Measurements from ENCODE around the gene ZBED4.

DNA sequence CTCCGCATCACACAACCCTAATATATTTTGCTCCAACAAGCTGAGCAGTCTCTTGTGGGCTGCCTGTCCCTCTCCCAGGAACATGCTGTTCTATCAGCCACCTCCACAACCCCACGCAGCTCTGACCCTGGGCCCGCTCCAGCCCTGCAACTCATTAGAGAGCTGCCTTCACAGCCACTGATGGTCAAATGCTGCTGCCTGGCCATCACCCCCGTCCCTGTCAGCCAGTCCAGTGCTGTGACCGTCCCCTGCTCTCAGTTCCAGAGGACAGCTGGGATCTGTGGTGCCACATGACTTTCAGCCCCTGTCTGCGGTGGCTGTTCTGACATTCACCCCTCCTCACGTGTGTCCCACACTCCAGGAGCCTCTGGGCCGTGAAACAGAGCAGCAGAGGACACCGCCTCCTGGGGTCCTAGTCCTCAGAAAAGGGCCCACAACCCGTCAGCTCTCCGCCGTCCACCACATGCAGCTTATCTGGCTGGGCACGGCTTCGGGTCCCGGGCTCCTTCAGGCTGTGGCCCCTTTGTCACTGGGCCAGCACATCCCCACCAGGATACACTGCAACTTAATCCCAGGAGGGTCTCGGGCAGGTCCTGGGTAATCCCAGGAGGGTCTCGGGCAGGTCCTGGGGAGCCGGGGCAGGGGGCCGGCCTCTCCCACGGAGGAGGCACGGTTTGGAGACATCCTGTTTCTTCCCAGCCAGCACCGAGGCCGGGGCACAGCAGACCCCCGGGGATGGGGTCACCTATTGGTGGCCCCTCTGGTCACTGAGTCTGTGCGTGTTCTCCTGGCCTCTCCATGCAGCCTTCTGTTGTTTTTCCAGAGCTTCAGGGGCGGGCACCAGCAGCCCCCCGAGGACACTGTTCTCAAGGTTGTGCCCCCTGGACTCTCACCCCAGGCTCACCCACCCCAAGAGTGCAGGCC lies 79.9 kb downstream of the ZBED4 start:
- TF ChIP-seq, protein P1, sequence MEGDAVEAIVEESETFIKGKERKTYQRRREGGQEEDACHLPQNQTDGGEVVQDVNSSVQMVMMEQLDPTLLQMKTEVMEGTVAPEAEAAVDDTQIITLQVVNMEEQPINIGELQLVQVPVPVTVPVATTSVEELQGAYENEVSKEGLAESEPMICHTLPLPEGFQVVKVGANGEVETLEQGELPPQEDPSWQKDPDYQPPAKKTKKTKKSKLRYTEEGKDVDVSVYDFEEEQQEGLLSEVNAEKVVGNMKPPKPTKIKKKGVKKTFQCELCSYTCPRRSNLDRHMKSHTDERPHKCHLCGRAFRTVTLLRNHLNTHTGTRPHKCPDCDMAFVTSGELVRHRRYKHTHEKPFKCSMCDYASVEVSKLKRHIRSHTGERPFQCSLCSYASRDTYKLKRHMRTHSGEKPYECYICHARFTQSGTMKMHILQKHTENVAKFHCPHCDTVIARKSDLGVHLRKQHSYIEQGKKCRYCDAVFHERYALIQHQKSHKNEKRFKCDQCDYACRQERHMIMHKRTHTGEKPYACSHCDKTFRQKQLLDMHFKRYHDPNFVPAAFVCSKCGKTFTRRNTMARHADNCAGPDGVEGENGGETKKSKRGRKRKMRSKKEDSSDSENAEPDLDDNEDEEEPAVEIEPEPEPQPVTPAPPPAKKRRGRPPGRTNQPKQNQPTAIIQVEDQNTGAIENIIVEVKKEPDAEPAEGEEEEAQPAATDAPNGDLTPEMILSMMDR (IDR thresholded peaks at IDR 0.05) = no peak
- no peak for TF ChIP-seq SP1 (CRISPR knock-in tag; conservative IDR thresholded peaks at IDR 0.05)
- no peak for TF ChIP-seq GRHL2 (CRISPR knock-in tag; IDR thresholded peaks at IDR 0.05; ENCODE audit: insufficient replicate concordance, severe bottlenecking)
- no peak for TF ChIP-seq MYBL2 (CRISPR knock-in tag; IDR thresholded peaks at IDR 0.05)
- no peak for TF ChIP-seq TP53 (CRISPR knock-in tag; IDR thresholded peaks at IDR 0.05)
- TF ChIP-seq MXD4 (CRISPR knock-in tag; IDR thresholded peaks at IDR 0.05; ENCODE audit: borderline replicate concordance) = no peak
- TF ChIP-seq ETV6 (CRISPR knock-in tag; IDR thresholded peaks at IDR 0.05) = no peak
- TF ChIP-seq, protein P2, sequence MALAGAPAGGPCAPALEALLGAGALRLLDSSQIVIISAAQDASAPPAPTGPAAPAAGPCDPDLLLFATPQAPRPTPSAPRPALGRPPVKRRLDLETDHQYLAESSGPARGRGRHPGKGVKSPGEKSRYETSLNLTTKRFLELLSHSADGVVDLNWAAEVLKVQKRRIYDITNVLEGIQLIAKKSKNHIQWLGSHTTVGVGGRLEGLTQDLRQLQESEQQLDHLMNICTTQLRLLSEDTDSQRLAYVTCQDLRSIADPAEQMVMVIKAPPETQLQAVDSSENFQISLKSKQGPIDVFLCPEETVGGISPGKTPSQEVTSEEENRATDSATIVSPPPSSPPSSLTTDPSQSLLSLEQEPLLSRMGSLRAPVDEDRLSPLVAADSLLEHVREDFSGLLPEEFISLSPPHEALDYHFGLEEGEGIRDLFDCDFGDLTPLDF (CRISPR knock-in tag; IDR thresholded peaks at IDR 0.05) = no peak
- no peak for TF ChIP-seq EMX1 (CRISPR knock-in tag; IDR thresholded peaks at IDR 0.05)
